ENCODE data around the gene C3orf20. TPM values are rescaled to one million over a fixed set of nuclear protein-coding genes. Genes with fewer than 3 reads are reported as not detected.

C3orf20 gene
- total RNA-seq, 1 experiment from 2014 or later, result 0.28 TPM

- intact Hi-C loops (cut with micrococcal nuclease; ENCODE audit: unreplicated experiment), result no loop called here
- H3K27me3 Mint-ChIP-seq (ENCODE audit: unreplicated experiment), result peaks cover 34% of the 10 kb centered on the region
- TF ChIP-seq CTCF (IDR thresholded peaks at IDR 0.05; ENCODE audit: unreplicated experiment), result no peak
- H3K27ac Mint-ChIP-seq (ENCODE audit: unreplicated experiment), result no peak overlapping the region
- no peaks in the 10 kb centered on the region for H3K9me3 Mint-ChIP-seq (ENCODE audit: low read depth, unreplicated experiment)
- no peak overlapping the region for H3K4me3 Mint-ChIP-seq (ENCODE audit: low read depth, unreplicated experiment)
- CTCF ChIA-PET, result no interaction called here
- no peaks in the 10 kb centered on the region for H3K36me3 Mint-ChIP-seq (ENCODE audit: insufficient read depth, unreplicated experiment)
- no TSS peak for BruUV-seq (replicated peaks)
- peaks cover 27% of the 10 kb centered on the region for H3K4me1 Mint-ChIP-seq (ENCODE audit: low read depth, unreplicated experiment)
- no peak for DNase-seq
Observed at GRCh38 chr3:14801031-14801430, 126.1 kb downstream of the C3orf20 start.

DNA sequence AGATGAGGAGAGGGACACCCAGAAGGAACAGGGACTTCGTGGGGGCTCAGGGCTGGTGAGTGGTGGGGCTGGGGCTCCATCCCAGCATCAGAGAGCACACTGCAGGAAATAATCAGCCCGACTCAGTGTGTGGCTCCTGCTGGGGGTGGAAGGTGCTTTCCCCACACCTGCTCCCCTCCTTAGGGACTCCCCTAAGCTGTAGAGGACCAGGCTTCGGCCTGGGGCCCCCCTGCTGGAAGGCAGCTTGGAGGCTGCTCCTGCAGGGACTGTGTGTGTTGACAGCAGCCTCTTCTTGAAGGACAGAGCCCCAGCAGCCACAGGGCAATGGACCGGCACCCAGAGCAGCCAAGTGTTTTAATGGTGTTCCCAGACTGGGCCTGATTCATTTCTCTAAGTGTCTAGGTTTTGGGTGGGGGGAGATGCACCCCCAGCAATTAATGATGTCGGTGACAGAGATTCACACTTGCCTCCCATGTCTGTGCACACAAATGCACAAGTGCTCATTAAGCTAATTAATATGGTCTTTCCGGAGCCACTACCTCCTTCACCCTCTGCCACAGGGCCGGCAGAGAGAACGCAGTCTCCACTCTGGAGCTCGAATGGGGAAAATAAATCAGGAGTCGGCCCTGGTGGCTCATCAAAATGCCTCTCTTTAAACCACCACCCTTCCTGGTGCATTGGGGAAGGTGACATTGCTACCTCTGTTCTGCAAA is 126.9 kb downstream of the C3orf20 start:
- CTCF ChIA-PET, result interaction anchor here (0.6 kb wide), 1 partner anchor 253 kb away, joined by 3 read pairs; no protein-coding TSS in a partner anchor
- H3K9me3 Mint-ChIP-seq (ENCODE audit: low read depth, unreplicated experiment), result no peaks in the 10 kb centered on the region
- no peak for TF ChIP-seq CTCF (IDR thresholded peaks at IDR 0.05; ENCODE audit: unreplicated experiment)
- no peak for DNase-seq
- H3K36me3 Mint-ChIP-seq (ENCODE audit: insufficient read depth, unreplicated experiment), result no peaks in the 10 kb centered on the region
- no peak overlapping the region for H3K4me3 Mint-ChIP-seq (ENCODE audit: low read depth, unreplicated experiment)
- H3K4me1 Mint-ChIP-seq (ENCODE audit: low read depth, unreplicated experiment), result peaks cover 32% of the 10 kb centered on the region
- no peak overlapping the region for H3K27ac Mint-ChIP-seq (ENCODE audit: unreplicated experiment)
- peaks cover 28% of the 10 kb centered on the region for H3K27me3 Mint-ChIP-seq (ENCODE audit: unreplicated experiment)
- no TSS peak for BruUV-seq (replicated peaks)
- intact Hi-C loops (cut with micrococcal nuclease; ENCODE audit: unreplicated experiment), result no loop called here

DNA sequence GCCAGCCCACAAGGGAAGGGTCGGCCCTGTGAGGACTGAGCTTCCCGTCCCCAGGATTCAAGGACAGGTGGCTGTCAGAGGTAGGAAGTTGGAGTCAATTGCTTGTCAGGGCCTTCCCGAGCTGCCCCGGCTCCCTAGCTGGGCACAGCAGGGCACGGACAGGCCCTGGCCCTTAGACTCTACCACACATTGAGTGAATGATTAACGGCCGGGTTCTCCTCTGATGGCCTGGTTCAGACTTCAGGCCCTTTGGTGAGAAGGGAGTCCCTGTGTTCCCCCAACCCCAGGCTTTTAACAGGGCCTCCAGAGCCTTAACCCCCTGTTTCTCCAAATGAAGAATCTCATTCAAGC is 127.4 kb downstream of the C3orf20 start:
- no peak overlapping the region for H3K27ac Mint-ChIP-seq (ENCODE audit: unreplicated experiment)
- DNase-seq, result no peak
- BruUV-seq (replicated peaks), result no TSS peak
- H3K9me3 Mint-ChIP-seq (ENCODE audit: low read depth, unreplicated experiment), result no peaks in the 10 kb centered on the region
- CTCF ChIA-PET, result no interaction called here
- peaks cover 27% of the 10 kb centered on the region for H3K27me3 Mint-ChIP-seq (ENCODE audit: unreplicated experiment)
- no peak for TF ChIP-seq CTCF (IDR thresholded peaks at IDR 0.05; ENCODE audit: unreplicated experiment)
- intact Hi-C loops (cut with micrococcal nuclease; ENCODE audit: unreplicated experiment), result no loop called here
- H3K36me3 Mint-ChIP-seq (ENCODE audit: insufficient read depth, unreplicated experiment), result no peaks in the 10 kb centered on the region
- H3K4me1 Mint-ChIP-seq (ENCODE audit: low read depth, unreplicated experiment), result peaks cover 35% of the 10 kb centered on the region
- no peak overlapping the region for H3K4me3 Mint-ChIP-seq (ENCODE audit: low read depth, unreplicated experiment)

DNA sequence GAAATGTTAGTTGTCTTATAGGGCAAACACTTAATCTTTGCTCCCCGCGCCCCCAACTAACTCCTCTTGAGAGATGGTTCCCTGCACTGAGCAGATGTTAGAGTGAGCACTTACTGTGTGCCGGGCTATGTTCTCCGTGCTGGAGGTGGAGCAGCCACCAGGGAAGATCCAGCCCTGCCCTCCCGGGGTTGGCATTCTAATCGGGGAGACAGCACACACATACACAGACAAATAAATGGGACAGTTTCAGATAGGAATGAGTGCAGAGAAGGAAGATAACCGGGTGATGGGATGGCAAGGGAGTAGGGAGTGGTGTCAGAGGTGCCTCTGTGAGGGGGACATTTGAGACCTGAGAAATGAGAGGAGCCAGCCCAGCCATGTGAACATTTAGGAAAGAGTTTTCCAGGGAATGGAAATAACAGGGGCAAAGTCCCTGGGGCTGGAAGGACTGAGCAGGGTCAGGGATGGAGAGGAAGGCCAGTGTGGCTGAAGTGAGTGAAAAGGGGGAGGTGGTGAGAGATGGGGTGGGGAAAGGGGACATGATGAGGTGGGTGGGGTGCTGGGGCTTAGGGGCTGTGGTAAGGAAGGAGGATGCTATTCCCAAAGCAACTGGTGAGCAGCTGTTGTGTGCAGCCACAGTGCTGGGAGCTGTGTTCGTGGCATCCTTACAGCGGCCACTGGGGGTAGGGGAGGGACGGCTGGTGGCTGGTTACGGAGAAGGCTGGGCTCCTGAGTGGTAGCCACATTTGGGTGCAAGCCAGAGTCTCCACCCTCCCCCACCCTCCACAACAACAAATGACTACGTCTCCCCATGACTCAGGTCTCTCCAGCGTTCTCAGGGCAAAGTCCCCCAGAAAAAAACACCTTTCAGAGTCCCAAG is 128.4 kb downstream of the C3orf20 start:
- DNase-seq, result peak; percentile 63
- Mint-ChIP-seq H3K36me3 (ENCODE audit: insufficient read depth, unreplicated experiment) (no peaks in the 10 kb centered on the region), H3K4me3 (ENCODE audit: low read depth, unreplicated experiment) (no peak overlapping the region), H3K9me3 (ENCODE audit: low read depth, unreplicated experiment) (no peaks in the 10 kb centered on the region), H3K4me1 (ENCODE audit: low read depth, unreplicated experiment) (peaks cover 35% of the 10 kb centered on the region), H3K27me3 (ENCODE audit: unreplicated experiment) (peaks cover 22% of the 10 kb centered on the region), H3K27ac (ENCODE audit: unreplicated experiment) (no peak overlapping the region)
- CTCF ChIA-PET, result interaction anchor here (0.6 to 1.2 kb wide), 4 partner anchors 16 to 118 kb away, joined by 3 read pairs; no protein-coding TSS in a partner anchor
- intact Hi-C loops (cut with micrococcal nuclease; ENCODE audit: unreplicated experiment), result no loop called here
- no TSS peak for BruUV-seq (replicated peaks)
- TF ChIP-seq CTCF (IDR thresholded peaks at IDR 0.05; ENCODE audit: unreplicated experiment), result no peak

Data from Calu3 (cell line).